Subcutaneous adipose tissue (tissue), 4 donors: ENCODE results near the gene SLCO2A1. TPM values are rescaled to one million over a fixed set of nuclear protein-coding genes. Genes with fewer than 3 reads are reported as not detected.

Source experiments
- total RNA-seq, 4 donors: library from RNA; depleted of rRNA; stranded (reverse); fragments of >200 nt; gene quantifications; one replicate each; pipeline ENCODE4 v1.1.0, GENCODE V29; 2016
- TF ChIP-seq, protein P1 (sequence below): fragments of 450-650 bp; IDR thresholded peaks from one replicate; pipeline ENCODE4 v1.5.1; 2016; ENCODE audit warnings: low read depth, mild to moderate bottlenecking, control low read depth, antibody characterized with exemption, moderate library complexity

Gene SLCO2A1
- 1 to 10 TPM; 2.4 to 7.2 (median 3.1) TPM for total RNA-seq

DNA sequence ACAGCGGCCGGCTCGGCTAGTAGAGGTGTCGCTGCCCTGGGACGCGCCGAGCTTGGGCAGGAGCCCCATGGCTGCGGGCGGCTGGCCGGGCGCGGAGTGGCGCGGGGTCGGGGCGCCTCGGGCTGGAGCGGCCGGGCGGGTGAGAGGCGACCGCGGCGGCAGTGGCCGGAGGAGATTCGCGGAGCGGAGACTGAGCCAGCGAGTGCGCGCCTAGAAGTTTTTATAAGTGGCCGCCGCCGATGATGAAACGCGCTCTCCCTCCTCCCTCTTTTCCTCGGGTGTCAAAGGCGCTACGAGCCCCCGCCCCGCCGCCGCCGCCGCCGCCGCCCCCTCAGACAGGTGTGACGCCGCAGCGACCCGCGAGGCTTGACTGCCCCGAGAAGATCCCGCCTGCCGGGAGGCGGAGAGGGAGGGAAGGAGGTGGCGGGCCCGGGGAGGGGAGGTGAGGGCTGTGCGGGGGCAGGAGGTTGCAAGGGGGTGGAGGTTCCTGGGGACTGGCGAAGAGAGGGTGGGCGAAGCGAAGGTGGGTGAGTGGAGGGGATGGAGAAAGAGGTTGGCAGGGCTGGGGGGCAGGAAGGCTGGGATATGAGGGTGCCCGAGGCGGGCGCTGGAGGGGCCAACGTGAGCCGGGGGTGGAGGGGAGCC, at the start of gene SLCO2A1:
TSS of gene SLCO2A1 (minus strand) at position 192 of the 645 bp plus-strand sequence. CDS start at position 69, 123 bp downstream.
- TF ChIP-seq, protein P1, sequence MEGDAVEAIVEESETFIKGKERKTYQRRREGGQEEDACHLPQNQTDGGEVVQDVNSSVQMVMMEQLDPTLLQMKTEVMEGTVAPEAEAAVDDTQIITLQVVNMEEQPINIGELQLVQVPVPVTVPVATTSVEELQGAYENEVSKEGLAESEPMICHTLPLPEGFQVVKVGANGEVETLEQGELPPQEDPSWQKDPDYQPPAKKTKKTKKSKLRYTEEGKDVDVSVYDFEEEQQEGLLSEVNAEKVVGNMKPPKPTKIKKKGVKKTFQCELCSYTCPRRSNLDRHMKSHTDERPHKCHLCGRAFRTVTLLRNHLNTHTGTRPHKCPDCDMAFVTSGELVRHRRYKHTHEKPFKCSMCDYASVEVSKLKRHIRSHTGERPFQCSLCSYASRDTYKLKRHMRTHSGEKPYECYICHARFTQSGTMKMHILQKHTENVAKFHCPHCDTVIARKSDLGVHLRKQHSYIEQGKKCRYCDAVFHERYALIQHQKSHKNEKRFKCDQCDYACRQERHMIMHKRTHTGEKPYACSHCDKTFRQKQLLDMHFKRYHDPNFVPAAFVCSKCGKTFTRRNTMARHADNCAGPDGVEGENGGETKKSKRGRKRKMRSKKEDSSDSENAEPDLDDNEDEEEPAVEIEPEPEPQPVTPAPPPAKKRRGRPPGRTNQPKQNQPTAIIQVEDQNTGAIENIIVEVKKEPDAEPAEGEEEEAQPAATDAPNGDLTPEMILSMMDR: no peak

DNA sequence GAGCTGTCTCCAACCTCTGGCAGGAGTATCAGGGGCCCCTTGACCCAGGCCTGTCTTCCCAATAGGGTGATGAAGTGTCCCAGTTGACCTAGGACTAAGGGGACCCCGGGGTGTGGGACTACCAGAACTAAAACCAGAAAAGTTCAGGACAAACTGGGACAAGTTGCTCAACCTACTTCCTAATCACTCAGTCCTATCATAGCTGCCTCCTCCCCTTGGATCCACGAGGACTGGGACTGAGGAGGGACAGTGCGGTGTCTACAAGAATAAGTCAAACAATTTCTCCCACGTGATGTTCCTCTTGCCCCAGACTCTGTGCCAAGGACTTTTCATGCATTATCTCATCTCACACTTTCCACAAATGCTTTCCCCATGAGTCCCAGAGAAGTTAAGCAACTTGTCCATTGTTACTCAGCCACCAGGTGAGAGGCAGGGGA, 49.4 kb upstream of the SLCO2A1 start:
- TF ChIP-seq, protein P1: no peak

DNA sequence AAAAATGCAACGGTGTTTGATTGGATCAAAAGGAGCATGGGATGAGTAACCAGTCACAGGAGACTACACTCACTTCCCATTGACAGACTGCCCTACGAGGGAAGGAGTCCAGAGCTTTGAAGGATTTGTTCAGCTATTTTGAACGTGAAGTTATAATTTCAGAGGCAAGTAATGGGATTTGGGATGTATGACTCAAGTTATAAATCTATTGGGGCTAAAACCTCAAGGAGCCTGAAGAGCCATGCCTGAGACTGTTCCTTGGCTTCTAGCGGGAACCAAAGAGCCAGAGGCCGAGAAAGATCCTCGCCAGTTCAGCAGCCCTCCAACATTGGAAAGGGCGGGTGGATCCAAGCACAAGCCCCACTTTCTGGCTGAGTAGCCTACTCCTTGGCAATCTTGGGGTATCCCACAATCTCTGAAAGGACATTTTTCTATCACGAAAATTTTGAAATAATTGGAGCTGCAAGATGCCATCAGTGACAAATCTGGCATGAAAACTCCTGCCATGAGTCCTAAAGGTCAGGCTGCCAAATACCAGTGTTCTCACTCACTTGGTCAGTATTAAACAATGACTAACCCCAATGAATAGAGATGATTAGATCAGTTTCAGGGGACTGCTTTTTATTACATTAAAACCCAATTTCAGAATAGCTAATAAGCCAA, 48.6 kb upstream of the SLCO2A1 start:
- TF ChIP-seq, protein P1: no peak

DNA sequence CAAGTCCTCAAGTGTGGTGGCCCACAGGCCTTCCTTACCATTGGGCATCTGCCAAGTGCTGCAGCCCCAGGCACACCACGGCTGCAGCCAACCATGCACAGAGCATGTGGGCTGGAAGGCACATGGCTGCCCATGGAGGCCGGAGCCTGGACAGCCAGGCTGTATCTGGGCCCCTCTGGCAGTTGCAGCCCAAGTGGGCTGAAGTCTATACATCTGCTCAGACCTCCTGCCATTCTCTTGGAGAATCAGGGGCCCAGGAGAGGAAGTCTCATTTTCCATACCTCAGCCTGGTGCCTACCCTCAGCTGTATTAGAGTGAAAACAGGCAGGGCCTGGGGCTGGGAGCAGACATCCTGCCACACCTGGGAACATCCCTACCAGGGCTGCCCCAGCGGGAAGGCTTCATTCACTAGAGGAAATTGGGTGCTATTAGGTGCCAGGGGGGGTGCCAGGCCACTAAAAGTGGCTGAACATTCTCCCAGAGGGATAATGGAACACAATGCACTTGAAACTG, 48.0 kb upstream of the SLCO2A1 start:
- TF ChIP-seq, protein P1: no peak

DNA sequence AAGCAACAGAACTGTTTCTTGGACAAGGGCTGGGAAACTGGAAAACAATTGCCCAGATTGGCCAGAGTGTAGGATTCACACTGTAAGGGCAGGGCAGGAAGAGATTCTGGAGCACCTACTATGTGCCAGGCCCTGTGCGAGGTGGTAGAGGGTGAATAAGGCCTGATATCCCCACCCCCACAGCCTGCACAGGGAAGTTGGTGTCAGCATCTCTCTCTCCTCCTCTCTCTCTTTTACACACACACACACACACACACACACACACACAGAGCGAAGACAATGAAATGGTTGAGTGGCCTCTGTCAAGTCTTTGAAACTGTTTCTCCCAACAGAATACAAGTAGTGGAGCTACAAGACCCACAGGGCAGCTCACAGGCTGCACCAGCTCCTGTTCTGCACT, 47.1 kb upstream of the SLCO2A1 start:
- TF ChIP-seq, protein P1: no peak

- TF ChIP-seq, protein P1: no peak
Observed at GRCh38 chr3:134075846-134076245, 46.1 kb upstream of the SLCO2A1 start.

GRCh38 chr3:134075568-134075825, 45.8 kb upstream of the SLCO2A1 start:
- TF ChIP-seq, protein P1: no peak
